T-cell (primary cell): Measurements from ENCODE around the gene MSMB. TPM values are rescaled to one million over a fixed set of nuclear protein-coding genes. Genes with fewer than 3 reads are reported as not detected.
"Not testable (repeated sequence)": the region's sequence is repeated elsewhere in the genome, so short reads cannot be mapped to it uniquely, and the experiment has no call there.

Source experiments
- ATAC-seq, 4 experiments: fragments of 200-7000 bp in 3 of 4; fragments of 150-1000 bp in 1 of 4; cut with Tn5 transposase; replicated peaks in 1 of 4; 1 replicate in 3 of 4; 2 replicates in 1 of 4; pipeline ENCODE4 v1.10.0; 2021; ENCODE audit warnings: moderate library complexity in 3 of 4, mild to moderate bottlenecking in 2 of 4, moderate number of reproducible peaks in 1 of 4
- CTCF ChIA-PET, 2 donors: fragments of 300-600 bp; sonication (Branson Sonifier 250); formaldehyde crosslinking; loops; one replicate each; lab custom pipeline; 2022; ENCODE audit warnings: antibody characterized with exemption in 2 of 2; lab: Charles Lee
- POLR2A ChIA-PET, 2 donors: fragments of 300-600 bp; sonication (Branson Sonifier 250); formaldehyde crosslinking; loops; one replicate each; lab custom pipeline; 2022; ENCODE audit warnings: antibody characterized with exemption in 2 of 2; lab: Charles Lee
- DNase-seq, 35 experiments: peaks; one replicate each; pipeline versions ENCODE4 v3.0.0 to v3.0.0-alpha.2; 2013 to 2023
- H3K27ac ChIP-seq: one replicate; pipeline ENCODE4 v1.5.1; 2013; ENCODE audit warnings: low read length
- H3K27me3 ChIP-seq, 2 experiments: replicated peaks in 1 of 2; 1 replicate in 1 of 2; 2 replicates in 1 of 2; pipeline versions ENCODE4 v1.6.1 to v1.7.0; 2013; ENCODE audit warnings: low read length in 1 of 2, mixed read lengths in 1 of 2; ENCODE audit not compliant: control insufficient read depth in 2 of 2, insufficient read depth in 2 of 2; ENCODE audit errors: extremely low read depth in 1 of 2
- H3K36me3 ChIP-seq, 2 donors: 1 replicate in 1 of 2; 2 replicates in 1 of 2; pipeline versions ENCODE4 v1.6.1 to v1.7.0; 2013; ENCODE audit warnings: low read length in 1 of 2; ENCODE audit not compliant: control insufficient read depth in 2 of 2, insufficient read depth in 1 of 2; ENCODE audit errors: extremely low read depth in 1 of 2
- H3K4me1 ChIP-seq, 2 experiments: 1 replicate in 1 of 2; 2 replicates in 1 of 2; pipeline versions ENCODE4 v1.6.1 to v1.7.0; 2013; ENCODE audit warnings: low read length in 2 of 2, mixed read lengths in 1 of 2; ENCODE audit not compliant: insufficient read depth in 2 of 2, control insufficient read depth in 1 of 2; ENCODE audit errors: extremely low read depth in 1 of 2
- H3K4me3 ChIP-seq, 2 donors: 1 replicate in 1 of 2; 2 replicates in 1 of 2; pipeline versions ENCODE4 v1.5.1 to v1.7.0; 2013; ENCODE audit warnings: mild to moderate bottlenecking in 2 of 2, low read length in 1 of 2, moderate library complexity in 1 of 2; ENCODE audit not compliant: control insufficient read depth in 1 of 2; ENCODE audit errors: extremely low read depth in 1 of 2
- H3K9me3 ChIP-seq: 2 replicates; pipeline ENCODE4 v1.7.0; 2013
- H3K27ac Mint-ChIP-seq, 2 donors: one replicate each; pipeline ENCODE4 v1.8.0; 2020 to 2021; ENCODE audit warnings: mild to moderate bottlenecking in 2 of 2, mixed read lengths in 2 of 2
- H3K27me3 Mint-ChIP-seq, 2 donors: one replicate each; pipeline ENCODE4 v1.8.0; 2021 to 2022; ENCODE audit warnings: mixed read lengths in 2 of 2
- H3K36me3 Mint-ChIP-seq: one replicate; pipeline ENCODE4 v1.8.0; 2021; ENCODE audit warnings: mixed read lengths
- H3K4me1 Mint-ChIP-seq, 3 donors: one replicate each; pipeline ENCODE4 v1.8.0; 2020 to 2022; ENCODE audit warnings: mixed read lengths in 3 of 3, mild to moderate bottlenecking in 1 of 3
- H3K4me3 Mint-ChIP-seq, 3 donors: one replicate each; pipeline ENCODE4 v1.8.0; 2020 to 2022; ENCODE audit warnings: mild to moderate bottlenecking in 3 of 3, mixed read lengths in 3 of 3, moderate library complexity in 3 of 3
- H3K9me3 Mint-ChIP-seq, 3 donors: one replicate each; pipeline ENCODE4 v1.8.0; 2020 to 2022; ENCODE audit warnings: mixed read lengths in 3 of 3
- WGBS: methylation state at CpG from one replicate; pipeline ENCODE4 v1.1.5; 2013; ENCODE audit warnings: missing lambda C conversion rate; ENCODE audit not compliant: insufficient coverage; 5-methylcytosine and 5-hydroxymethylcytosine counted together
- total RNA-seq, 35 experiments: library from RNA in 6 of 35; stranded (reverse) in 6 of 35; fragments of 120-200 nt in 1 of 35; gene quantifications; one replicate each; pipeline versions ENCODE4 v1.2.1 to v1.2.4 and lab custom pipeline; 2013 to 2026

MSMB gene
- total RNA-seq, 5 donors from 2014 or later (not counting 1 experiment from before 2014, with no cell fraction given) = not detected

- not testable (repeated sequence) for H3K9me3 Mint-ChIP-seq, H3K4me3 ChIP-seq, ATAC-seq
Measured at GRCh38 chr10:45984473-45984872, 61.6 kb downstream of the MSMB start.

GRCh38 chr10:45983538-45984186 lies 62.4 kb downstream of the MSMB start:
- H3K4me1 Mint-ChIP-seq = peaks cover 0 to 12% (median 5%) of the 10 kb centered on the region in 3 donors
- H3K27ac Mint-ChIP-seq, H3K4me3 ChIP-seq, H3K9me3 Mint-ChIP-seq, H3K27me3 Mint-ChIP-seq, H3K9me3 ChIP-seq, H3K4me1 ChIP-seq, H3K4me3 Mint-ChIP-seq, POLR2A ChIA-PET, H3K27ac ChIP-seq, H3K27me3 ChIP-seq, H3K36me3 Mint-ChIP-seq: not testable (repeated sequence)
- WGBS = no CpG with 5 or more reads among the region's 6 CpGs
- peaks cover 0 to 10% of the 10 kb centered on the region in 2 donors for H3K36me3 ChIP-seq
- CTCF ChIA-PET = interaction anchor here in 1 of 2 donors (0.8 kb wide), 1 partner anchor 46 kb away, joined by 3 read pairs; no protein-coding TSS in a partner anchor
- peak in 29 of 35 experiments; percentile 6 to 66 (median 31) for DNase-seq
- peak; percentile 38 to 64 (median 54) for ATAC-seq

More at GRCh38 chr10:45984473-45984872, 61.6 kb downstream of the MSMB start:
- CTCF ChIA-PET, H3K9me3 ChIP-seq, H3K27ac ChIP-seq, H3K36me3 Mint-ChIP-seq, H3K4me3 Mint-ChIP-seq, H3K27me3 Mint-ChIP-seq, H3K27ac Mint-ChIP-seq, H3K4me1 ChIP-seq, H3K27me3 ChIP-seq, POLR2A ChIA-PET, H3K4me1 Mint-ChIP-seq, DNase-seq: not testable (repeated sequence)
- 91% methylated on average over 1 of the region's 2 CpGs for WGBS
- H3K36me3 ChIP-seq = peaks cover 0 to 13% of the 10 kb centered on the region in 2 donors

Other genes starting within 250 kb of the MSMB start
- gene AGAP4, start 198.8 kb downstream of the MSMB start, total RNA-seq = 10 to 100 TPM; 29.7 to 37.1 (median 35.1) TPM
- 10 to 100 TPM; 24.5 to 27.0 (median 24.8) TPM for gene TIMM23, start 73.8 kb downstream of the MSMB start, total RNA-seq
- gene NCOA4, start 15.6 kb downstream of the MSMB start, total RNA-seq = 10 to 100 TPM; 60.1 to 86.8 (median 75.3) TPM
- gene ANTXRL, start 240.7 kb upstream of the MSMB start, total RNA-seq = 1 to 10 TPM in 1 of 5 donors, under 1 TPM in 1, not detected in 3; 0.69 to 1.0 TPM